Neural crest cell (in vitro differentiated cells): Measurements from ENCODE around the gene TTLL5. TPM values are rescaled to one million over a fixed set of nuclear protein-coding genes. Genes with fewer than 3 reads are reported as not detected.

Experiments
- DNase-seq: peaks from one replicate; pipeline ENCODE4 v3.0.0; 2021; ENCODE audit warnings: low read depth, mixed read lengths, low spot score
- H3K27ac Mint-ChIP-seq: one replicate; pipeline ENCODE4 v1.8.0; 2021; ENCODE audit warnings: mild to moderate bottlenecking, mixed read lengths; ENCODE audit not compliant: unreplicated experiment
- H3K27me3 Mint-ChIP-seq: 2 replicates; pipeline ENCODE4 v1.8.0; 2021; ENCODE audit warnings: low read depth, mild to moderate bottlenecking, mixed read lengths
- H3K36me3 Mint-ChIP-seq: 2 replicates; pipeline ENCODE4 v1.8.0; 2021; ENCODE audit warnings: low read depth, mild to moderate bottlenecking, mixed read lengths
- H3K4me1 Mint-ChIP-seq: 2 replicates; pipeline ENCODE4 v1.8.0; 2021; ENCODE audit warnings: mixed read lengths
- H3K4me3 Mint-ChIP-seq: one replicate; pipeline ENCODE4 v1.8.0; 2021; ENCODE audit warnings: mild to moderate bottlenecking, mixed read lengths
- H3K9me3 Mint-ChIP-seq: 2 replicates; pipeline ENCODE4 v1.8.0; 2021; ENCODE audit warnings: mixed read lengths
- total RNA-seq: library from RNA; stranded (reverse); gene quantifications from 2 replicates; pipeline ENCODE4 v1.2.1, GENCODE V29; 2021
- TF ChIP-seq, protein P1 (sequence below): fragments of 200-600 bp; sonication (generic); conservative IDR thresholded peaks from 2 replicates; pipeline ENCODE4 v1.5.0; 2021; ENCODE audit warnings: antibody characterized with exemption, mild to moderate bottlenecking

The TTLL5 gene
- total RNA-seq, 1 donor from 2014 or later: 55.7 TPM

DNA sequence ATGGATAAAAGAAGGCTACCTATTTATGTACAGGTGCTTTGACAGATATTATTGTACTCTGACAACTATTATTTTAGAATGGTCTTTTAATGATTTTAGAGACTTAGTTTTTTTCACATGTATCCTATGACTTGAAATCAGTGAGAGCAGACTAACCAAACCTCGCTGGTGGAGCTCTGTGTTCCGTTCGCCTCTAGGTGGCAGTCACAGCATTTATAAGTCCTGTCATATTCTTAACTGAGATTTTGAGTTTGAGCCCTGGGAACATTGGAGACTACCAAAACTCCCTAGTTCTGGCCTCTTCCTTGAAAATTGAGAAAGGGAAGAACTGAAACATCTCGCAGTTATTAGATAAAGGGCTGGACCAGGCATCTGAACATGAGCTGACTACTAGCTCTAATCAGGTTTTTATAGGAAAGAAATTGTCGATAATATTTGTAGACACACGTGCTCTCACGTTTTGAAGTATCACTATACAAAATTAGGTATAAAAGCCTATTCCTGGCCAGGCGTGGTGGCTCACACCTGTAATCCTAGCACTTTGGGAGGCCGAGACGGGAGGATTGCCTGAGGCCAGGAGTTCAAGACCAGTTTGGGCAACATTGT lies 48.3 kb downstream of the TTLL5 start:
- H3K27ac Mint-ChIP-seq: no peak overlapping the region
- H3K4me3 Mint-ChIP-seq: no peak overlapping the region
- H3K27me3 Mint-ChIP-seq: no peaks in the 10 kb centered on the region
- H3K4me1 Mint-ChIP-seq: no peaks in the 10 kb centered on the region
- TF ChIP-seq, protein P1, sequence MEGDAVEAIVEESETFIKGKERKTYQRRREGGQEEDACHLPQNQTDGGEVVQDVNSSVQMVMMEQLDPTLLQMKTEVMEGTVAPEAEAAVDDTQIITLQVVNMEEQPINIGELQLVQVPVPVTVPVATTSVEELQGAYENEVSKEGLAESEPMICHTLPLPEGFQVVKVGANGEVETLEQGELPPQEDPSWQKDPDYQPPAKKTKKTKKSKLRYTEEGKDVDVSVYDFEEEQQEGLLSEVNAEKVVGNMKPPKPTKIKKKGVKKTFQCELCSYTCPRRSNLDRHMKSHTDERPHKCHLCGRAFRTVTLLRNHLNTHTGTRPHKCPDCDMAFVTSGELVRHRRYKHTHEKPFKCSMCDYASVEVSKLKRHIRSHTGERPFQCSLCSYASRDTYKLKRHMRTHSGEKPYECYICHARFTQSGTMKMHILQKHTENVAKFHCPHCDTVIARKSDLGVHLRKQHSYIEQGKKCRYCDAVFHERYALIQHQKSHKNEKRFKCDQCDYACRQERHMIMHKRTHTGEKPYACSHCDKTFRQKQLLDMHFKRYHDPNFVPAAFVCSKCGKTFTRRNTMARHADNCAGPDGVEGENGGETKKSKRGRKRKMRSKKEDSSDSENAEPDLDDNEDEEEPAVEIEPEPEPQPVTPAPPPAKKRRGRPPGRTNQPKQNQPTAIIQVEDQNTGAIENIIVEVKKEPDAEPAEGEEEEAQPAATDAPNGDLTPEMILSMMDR: peak; percentile 90
- peak; percentile 63 for DNase-seq
- no peaks in the 10 kb centered on the region for H3K36me3 Mint-ChIP-seq
- no peaks in the 10 kb centered on the region for H3K9me3 Mint-ChIP-seq

DNA sequence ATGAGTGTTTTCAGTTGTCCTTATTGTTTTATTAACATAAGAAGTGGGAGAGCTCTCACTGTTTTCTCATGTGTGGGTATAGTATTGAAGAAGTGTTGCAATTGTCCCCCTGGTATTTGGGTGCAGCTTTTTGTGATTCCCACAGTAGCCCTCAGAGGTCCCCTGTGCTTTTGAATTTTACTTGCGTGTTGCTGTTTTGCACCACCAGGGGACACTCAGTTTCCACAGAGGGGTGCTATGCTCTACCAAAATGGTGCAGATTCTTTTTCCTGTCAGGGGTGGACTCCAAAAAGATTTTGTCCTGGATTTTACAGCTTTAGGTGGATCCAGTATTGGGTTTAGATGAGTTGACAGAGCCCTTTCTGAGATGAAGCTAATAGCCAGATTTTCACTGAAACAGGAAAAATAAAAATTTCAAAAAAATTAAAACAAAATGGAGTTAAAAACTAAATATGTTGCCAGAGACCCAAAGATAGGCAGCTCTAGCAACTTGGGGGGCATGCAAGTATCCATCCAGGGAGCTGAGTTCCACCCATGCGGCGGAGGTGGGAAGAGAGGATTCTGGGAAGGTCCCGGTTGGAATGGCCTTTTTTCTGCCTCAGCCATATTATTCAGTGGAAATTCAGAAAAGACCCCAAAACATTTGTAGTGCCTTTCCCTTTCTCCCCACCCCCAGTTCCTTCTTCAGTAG lies 50.2 kb downstream of the TTLL5 start:
- no peaks in the 10 kb centered on the region for H3K9me3 Mint-ChIP-seq
- no peaks in the 10 kb centered on the region for H3K36me3 Mint-ChIP-seq
- TF ChIP-seq, protein P1: peak; percentile 74
- H3K27me3 Mint-ChIP-seq: no peaks in the 10 kb centered on the region
- peak; percentile 4 for DNase-seq
- no peak overlapping the region for H3K27ac Mint-ChIP-seq
- no peak overlapping the region for H3K4me3 Mint-ChIP-seq
- H3K4me1 Mint-ChIP-seq: peaks cover 4% of the 10 kb centered on the region

DNA sequence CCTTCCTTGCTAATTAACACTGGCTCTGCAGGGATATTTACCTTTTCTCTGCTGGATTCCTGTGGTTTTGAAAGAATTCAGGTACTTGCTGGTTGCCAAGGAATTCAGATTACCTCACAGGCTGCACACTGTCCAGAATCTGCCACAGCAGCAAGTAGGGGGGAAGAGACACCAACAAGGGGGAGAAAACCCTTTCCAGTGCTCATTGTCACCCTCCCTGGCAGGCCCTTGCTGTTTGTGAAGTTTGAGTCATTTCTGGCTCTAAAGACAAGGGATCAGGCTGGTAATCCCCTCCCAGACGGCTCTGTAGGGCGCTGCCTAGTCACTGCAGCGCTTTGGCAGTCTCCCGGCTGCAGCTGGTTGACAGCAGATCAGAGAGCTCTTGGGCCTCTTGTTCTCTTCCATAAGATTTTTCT lies 50.8 kb downstream of the TTLL5 start:
- Mint-ChIP-seq H3K4me3 (no peak overlapping the region), H3K4me1 (peaks cover 4% of the 10 kb centered on the region), H3K27ac (no peak overlapping the region), H3K27me3 (no peaks in the 10 kb centered on the region), H3K36me3 (no peaks in the 10 kb centered on the region), H3K9me3 (no peaks in the 10 kb centered on the region)
- TF ChIP-seq, protein P1: no peak
- no peak for DNase-seq

DNA sequence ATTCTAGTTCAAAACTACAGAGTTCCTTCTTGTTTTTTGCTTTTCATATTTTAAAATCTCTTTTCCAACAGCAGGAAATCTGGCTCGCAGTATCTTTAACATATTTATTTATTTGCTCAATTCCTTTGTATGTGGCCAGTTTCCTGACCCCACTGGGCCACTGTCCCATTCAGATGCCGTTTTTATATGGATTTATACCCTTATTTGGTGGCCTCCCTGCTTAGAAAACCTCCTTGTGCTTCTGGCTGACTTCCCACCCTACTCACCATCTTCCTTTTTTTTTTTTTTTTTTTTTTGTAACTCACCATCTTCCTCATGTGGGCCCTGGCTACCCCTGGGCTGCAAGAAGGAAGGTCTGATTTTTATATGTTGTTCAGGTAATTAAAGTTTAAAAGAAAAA lies 53.9 kb downstream of the TTLL5 start:
- Mint-ChIP-seq H3K4me3 (no peak overlapping the region), H3K4me1 (peaks cover 6% of the 10 kb centered on the region), H3K27me3 (no peaks in the 10 kb centered on the region), H3K36me3 (peaks cover 3% of the 10 kb centered on the region), H3K27ac (no peak overlapping the region), H3K9me3 (no peaks in the 10 kb centered on the region)
- DNase-seq: no peak
- TF ChIP-seq, protein P1: no peak

DNA sequence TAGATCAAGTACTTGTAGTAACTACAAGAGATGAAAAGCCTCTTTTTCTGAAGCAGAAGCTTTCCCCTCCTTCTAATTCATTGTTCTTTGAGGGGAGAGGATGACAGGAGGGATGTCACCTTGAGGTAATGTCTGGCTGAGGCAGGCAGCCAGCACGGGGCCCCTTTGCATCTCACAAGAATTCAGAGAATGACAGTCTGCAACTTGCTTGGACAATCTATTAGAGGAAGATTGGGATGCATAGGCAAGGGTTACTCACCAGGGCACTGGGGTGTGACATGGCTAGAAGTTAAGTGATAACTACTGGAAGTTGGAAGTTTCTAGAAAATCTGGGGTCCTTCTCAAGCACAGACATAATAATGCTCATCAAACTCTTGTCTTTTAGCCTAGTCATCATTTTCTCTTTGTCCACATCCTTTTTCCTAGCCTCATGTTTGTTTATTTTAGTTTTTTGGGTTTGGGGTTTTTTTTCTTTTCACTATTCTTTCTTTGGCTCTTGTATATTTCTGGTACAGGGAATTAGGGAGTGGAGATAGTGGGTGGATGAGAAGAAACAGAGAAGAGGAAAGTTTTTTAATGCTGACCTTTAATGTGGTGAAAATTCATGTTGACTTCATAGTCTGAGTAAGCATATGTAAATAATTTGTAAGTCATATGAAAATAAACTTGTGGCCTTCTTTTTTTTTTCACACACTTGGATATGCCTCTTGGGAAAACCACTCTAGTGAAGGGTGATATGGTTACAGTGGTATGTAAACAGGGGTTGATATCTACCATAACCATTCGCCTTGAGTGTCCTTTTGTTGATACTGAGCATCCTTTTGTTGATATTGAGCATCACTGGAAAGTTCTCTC lies 55.1 kb downstream of the TTLL5 start:
- Mint-ChIP-seq H3K9me3 (no peaks in the 10 kb centered on the region), H3K4me1 (peaks cover 7% of the 10 kb centered on the region), H3K27me3 (no peaks in the 10 kb centered on the region), H3K36me3 (peaks cover 5% of the 10 kb centered on the region), H3K27ac (no peak overlapping the region), H3K4me3 (no peak overlapping the region)
- TF ChIP-seq, protein P1: no peak
- no peak for DNase-seq
